GM19240 (cell line): ENCODE measurements around the gene CMTR1.

Experiments
- DNase-seq: peaks from one replicate; pipeline ENCODE4 v3.0.0; 2011; ENCODE audit warnings: low spot score; ENCODE audit not compliant: insufficient read length

CMTR1 gene

DNA sequence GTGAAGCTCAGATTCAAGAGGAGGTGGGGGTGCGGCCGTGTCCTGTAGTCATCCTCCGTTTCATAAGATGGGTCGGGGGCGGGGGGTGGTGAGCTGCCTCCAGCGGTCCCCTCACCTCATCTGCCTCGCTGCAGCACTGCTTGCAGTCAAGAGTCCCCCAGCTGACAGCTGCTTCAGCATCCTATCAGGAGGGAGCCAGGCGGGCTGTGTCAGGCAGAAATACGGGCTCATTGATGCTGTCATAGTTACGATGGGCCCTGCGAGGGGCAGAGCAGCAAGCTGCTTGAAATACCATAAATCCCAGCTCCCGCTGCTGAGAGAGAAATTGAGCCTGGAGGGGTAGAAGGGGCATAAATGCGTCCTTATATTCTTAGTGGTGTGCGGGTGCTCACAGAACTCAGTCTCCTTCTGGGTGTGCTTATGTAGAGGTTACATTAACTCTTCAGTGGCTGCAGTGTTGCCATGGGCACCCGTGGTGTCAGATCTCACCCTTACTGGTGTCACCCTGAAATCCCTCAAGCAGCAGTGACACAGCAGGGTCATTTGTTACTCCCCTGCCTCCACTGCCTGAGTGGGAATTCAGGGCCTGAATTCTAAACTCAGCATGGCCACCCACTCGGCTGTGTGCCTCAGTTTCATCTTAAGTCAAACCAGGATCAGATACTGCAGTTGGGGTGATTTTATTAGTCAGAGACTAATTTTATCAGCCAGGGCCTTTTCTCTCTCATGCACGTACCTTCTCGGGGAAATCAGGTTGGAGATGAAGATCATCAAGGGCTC lies 44.8 kb downstream of the CMTR1 start:
- no peak for DNase-seq

DNA sequence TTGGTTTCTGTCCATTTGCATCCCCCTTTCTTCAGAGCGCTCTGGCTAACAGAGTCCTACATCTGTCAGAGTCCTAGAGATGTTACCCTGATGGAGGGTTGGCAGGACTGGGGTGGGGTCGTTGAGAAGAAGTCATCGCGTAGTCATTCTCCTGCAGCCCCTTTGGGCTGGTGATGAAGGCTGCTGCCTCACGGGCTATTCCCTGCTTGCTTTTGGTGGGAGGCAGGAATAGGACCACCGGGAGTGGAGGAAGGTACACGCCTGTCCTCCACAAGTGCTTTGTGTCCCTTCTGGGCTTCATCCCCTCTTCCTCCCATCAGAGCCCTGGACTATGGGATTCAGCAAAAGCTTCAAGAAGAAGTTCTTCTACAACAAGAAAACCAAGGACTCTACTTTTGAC lies 45.8 kb downstream of the CMTR1 start:
- no peak for DNase-seq

DNA sequence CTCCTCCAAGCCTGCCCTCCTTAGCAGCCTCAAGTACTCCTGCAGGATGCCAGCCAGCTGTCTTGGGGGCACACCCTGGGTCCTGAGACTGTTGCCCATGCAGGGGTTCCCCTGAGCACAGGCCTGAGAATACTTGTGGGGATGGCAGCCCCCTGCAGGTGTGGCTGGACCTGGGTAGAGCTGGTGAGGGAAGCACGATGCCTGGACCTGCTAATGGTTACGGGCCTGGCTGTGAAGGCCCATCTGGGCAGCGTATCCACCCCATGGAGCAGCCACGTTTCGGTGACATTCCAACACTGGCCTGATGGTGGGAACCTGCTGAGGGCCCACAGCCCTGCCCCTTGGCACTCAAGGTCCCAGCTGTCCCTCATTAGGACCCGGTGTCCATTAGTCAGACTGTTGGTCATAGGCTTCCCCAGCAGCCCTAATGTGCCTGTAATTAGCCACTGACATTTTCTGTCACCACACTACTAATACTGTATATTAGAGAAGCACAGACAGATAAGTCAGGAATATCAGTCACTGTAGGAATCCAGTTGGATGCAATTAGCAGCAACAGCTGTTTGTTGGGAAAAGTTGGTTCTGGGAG lies 46.3 kb downstream of the CMTR1 start:
- no peak for DNase-seq

DNA sequence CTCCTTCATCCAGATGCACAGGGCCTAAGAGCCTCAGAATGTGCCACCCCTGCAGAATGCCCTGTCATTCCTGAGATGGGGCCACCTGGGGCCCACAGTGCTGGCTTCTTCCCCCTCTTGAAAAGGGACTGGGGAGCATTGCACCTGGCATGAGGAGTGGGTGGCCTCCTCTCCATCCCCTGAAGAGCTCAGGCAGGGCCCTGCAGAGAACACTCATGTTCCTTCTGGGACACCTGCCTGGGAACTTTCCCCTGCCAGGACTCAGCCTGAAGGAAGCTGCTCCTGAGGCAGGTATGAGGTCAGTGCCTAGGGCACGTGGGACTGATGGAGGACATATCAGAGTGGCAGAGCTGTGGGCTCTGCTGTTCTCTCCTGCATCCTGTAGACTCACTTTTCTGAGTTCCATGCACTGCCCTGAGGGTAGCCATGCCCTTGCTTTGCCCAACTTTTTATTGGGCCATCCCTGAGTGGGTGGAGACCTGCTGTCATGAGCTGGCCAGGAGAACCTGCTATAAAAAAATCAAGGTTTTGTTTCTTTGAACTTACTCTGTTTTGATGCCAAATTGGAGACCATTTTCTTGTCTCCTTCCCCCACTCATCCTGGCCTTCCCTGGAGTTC lies 47.2 kb downstream of the CMTR1 start:
- DNase-seq: no peak

DNA sequence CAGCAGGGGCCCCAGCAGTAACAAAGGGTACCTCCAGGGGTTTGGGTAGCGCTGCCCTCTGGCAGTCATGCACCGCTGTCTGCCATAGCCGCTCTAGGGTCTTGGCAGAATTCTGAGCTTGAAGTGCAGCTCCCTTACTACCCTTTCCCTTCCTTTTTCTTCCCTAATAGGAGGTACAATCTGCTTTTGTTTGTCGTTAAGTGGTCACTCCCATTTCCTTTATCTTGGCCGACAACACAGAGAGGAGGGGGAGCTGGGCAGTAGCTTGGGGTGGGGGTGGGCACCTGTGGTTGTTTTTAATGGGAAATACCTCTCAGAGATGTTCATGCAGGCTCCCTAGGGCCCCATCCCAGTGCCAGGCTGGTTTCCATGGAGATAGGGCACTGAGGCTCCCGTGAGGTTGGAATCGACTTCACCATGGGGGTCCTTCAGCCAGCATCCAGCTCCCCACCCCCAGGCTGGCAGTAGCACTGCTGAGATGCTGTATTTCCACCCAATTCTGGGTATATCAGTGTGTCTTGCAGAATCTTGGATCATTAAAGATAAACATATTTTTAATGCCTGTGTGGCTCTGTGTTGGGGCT lies 48.0 kb downstream of the CMTR1 start:
- no peak for DNase-seq

DNA sequence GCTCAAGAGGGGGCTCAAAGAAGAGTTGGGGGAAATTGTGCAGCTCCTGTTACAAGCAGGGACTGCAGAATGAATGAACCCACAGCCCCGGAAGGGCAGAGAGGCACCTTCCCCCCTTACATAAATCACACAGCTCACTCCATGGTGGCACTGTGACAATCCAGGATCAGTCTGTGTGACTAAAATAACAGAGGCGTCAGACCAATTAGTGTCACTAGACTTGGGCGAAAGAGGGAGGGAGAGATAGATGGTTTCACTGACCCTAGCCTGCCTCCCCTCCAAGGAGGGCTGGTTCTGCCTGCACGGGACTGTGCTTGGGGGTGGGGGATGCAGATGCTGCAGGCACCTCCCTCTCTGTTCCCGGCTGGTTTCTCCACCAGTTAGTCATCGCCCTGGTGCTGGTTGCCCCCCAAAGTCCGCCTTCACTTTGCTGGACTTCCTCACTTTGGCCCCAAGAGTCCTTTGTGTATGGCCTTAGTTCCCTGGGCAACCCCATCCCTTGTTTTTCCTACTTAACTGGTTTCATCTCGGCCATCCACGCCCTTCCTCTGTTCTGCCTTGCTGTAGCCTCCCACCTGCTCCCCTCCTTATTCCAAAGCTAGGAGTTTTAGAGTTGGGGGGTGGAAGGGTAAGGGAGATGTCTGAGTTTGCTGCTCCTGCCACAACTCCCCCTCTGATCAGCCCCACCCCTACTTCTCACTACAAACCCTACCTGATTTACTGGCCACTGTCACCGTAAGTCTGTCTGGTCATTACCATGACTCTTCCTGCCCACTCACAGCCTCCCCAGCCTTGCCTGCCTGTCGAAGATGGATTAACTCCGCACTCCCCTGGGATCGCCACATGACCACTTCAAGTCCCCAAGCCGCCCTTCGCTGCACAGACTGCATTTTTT lies 48.9 kb downstream of the CMTR1 start:
- no peak for DNase-seq

DNA sequence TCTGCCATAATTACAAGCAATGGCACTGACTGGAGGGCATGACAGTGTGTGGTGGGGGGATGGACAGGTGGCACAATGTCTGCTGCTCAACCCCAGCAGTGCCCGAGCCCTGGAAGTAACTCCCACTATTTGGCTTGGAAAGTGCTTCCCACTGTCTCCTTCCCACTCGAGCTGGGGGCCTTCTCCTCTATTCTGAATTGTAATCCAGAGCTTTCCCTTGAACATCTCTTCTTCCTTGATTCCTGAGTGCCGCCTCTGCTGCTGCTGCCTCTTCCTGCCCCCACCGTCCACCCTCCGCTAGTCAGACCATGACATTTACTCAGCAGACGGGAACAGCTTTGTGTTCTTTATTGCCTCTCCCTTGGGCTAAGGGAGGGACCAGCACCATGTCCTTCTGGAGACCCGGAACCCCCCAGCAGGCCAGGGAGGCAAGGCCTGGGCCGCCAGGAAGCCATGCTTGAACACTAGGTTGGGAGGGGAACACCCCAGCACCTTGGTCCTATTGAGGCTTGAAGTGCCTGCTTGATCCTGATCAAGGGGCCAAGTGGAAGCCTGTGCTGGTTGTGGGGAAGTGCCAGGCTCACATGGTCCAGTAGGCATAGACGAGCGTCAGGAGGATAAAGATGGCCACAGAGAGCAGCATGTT lies 49.7 kb downstream of the CMTR1 start:
- DNase-seq: no peak

DNA sequence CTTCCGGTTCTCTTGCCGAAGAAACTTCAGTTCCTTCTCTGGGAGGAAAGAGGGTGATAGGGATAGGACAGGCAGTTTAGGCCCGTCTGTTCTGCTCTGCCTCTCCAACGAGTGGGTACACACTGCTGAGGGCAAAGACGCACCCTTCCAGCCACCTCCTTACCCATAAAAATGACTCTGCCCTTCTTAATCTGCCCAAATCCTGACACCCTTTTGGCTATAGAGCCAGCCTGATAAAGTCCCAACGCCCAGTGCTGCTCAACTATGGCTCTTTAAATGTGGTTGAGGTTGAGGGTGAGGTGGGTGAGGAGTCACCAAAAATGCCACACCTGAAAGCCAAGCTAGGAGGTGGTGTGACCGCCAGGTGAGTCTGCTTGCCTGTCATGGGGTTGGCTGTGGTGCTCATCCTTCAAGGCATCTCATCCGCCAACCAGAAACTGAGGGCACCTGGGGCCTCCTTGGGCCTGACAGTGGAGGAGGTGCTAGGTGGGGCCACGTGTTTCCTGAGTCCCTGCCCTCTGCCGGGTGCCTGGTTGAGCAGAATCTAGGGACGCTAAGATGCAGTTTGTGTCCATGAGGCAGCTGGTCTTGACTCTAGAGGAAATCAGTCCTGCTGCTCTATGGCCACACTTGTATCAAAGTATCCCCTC lies 50.4 kb downstream of the CMTR1 start:
- DNase-seq: no peak

DNA sequence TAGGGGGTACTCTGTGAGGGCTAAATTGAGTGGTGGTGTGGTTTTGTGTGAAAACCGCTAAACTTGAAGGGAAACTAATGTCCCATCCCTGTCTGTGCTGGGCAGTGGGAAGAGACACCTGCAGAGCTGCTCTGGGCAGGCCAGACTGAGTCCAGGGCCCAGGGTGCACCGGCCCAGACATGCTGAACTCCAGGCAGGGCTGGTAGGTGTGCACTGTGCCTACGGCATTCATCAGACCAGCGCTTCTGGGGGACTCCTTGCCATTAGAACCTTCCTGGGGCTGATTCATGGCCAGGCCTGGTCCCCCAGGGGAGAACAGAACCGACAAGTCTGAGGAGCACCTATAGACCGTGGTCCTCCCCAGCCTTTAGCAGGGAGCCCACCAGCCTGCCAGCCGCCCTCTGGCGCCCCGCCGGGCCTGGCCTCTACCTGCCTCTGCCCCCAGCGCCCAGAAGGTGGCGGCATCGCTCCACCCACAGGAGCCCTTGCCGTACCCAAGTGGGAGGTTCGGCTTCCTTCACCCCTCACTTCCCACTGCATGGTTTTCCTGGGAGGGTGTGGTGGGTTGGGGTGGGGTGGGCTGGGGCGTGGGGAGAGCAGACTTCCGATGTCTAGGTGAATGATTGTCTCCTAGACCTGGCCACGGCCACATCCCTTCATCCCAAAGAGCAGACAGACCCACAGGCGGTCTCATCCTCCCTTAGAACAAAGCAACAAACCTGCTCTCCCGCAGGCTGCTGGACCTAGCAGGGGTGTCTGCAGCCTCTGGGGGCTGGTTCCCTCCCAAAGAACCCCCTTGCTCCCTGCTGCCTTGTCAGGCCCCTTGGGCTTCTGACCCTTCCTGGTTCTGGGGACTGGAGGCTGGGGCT lies 51.1 kb downstream of the CMTR1 start:
- peak; percentile 73 for DNase-seq

DNA sequence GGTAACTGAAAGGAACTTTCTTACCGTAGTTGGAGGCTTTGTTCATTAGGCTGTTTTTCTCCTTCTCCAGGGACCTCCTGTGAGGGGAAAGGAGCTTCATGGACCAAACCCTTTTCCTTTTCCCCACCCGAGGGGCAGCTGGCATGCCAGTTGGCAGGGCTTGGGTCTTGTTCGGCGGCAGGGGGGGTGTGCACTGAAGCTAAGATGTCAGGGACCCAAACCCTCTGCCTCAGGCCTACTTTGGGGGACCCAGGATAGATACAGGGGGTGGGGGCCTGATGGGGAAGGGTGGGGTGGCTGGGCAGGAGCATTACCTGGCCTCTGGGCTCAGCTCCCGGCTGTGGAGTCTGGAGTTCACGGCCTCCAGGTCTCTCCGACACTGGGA lies 51.8 kb downstream of the CMTR1 start:
- DNase-seq: no peak

DNA sequence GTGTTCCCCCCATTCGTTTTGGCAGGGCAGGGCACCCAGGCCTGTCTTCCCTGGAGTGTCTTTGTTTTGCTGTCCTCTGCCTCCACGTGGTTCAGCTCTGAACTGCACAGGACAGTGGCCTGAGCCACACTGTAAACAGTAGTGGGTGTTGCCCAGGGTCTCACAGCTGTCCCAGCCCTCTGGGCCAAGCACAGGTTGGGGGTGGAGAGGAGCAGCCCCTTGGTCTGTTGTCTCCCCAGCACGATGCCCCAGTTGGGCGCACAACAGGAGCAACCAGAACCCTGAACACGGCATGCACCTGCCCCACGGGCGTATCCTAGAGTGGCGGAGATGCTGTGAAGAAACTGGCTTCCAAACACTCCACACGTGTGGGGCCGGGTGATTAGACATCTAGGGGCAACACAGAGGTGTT lies 52.3 kb downstream of the CMTR1 start:
- no peak for DNase-seq

DNA sequence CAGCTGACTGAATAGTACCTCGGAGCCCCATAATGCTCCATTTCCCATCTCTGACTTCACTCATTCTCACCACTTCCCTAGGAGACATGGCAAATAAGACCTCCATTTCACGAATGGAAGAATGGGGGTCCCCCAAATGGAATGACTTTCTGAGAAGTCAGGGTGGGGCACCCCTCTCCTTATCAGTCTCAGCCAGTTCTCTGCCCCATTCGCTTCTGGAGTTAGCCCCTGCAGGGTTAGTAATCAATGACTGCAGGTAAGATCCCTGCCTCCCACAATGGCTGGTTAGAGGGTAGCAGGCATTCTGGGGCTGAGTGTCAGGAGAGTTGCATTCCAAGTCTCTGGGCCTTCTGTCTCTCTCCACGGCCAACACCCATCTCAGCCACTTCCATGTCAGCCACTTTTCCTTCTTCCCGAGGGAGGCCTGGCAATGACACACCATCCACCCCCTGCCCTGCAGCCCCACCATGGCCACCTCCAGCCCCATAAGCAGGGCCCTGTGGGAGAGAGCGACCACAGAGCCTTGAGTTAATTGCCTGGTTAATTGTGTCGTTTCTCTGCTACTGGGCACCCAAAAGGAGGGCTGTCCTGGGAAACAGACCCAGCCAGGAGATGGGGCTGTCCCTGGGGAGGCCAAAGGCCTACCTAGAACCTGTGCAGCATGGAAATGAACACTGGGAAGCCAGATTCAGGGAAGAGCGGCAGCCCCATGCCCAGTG lies 53.3 kb downstream of the CMTR1 start:
- DNase-seq: no peak

DNA sequence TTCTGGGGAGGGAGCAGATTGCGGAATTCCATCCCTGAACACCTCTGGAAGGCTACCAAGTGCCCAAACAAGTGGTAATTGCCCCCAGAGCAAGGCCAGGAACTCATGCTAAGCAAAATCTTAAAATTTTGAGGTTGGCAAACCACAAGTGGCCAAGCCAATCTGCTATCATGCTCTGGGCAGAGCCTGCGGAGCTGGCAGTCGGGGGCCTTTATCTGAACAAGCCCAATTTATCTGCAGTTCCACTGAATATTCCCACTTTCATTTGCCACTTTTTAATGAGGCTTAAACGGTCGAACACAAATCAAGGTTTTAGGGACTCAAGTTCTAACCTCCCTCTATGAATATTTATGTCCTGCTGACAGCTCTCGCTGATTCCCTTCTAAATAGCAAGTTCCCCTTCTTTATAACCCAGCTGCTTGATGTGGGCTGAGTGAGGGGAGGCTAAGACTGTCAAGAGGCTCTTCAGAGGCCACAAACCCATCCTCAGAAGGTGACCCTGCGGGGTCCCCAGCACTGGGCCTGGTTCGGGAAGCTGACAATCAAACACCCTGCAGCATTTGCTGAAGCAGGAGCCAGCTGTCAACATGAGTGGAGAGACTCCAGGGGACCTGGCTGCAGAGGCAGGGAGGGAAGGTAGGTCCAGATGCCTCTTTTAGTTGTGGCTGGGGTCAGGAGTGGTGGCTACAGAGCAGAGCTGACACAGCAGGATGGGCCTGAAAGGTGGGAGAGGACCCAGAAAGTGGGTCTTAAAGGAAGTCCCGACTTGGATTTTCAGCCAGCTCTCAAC lies 54.8 kb downstream of the CMTR1 start:
- DNase-seq: no peak

DNA sequence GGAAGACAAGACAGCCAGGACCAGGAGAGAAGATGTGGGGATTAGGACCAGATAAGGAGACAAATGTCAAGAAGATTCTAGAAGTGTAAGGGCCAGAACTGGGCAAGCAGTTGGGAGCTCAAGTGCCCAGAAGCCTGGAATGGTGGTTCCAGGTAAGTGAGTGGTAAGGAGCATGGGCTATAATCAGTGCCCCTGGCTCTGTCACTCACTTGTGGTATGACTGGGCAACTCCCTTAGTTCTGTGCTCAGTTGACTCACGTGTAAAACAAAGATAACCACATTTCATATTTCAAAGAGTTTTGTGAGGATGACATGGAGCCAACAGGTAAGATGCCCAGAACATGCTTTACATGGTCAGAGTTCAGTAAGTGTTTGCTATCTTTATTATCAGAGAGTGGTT lies 55.5 kb downstream of the CMTR1 start:
- DNase-seq: no peak

DNA sequence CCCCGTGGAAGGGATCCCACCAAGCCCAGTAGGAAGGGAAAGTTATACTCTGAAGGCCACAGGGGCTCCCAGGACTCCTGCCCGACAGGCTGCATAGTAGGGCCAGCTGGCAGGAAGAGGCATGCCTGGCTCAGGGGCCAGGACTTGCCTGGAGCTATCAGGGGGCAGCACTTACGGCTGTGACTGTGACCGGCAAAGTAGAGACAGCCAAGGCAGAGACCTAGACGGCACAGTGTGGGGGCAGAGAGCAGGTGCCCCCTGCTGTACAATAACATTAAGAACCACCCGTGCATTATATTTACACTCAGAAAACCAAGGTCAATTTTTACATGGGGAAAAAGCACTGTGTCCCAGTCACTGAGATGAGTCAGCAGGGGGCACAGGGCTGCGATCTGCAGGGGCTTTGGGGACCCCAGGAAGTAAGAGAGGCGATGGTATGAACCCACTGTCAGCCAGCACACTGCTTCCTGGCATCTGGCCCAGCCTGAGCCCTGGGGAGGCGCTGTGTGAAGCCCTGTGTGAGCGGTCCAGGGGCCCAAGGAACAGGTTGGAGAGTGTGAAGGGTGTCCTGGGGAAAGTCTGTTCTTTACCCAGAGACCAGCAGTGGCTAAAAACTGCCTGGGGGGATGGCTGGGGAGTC lies 56.8 kb downstream of the CMTR1 start:
- DNase-seq: no peak

DNA sequence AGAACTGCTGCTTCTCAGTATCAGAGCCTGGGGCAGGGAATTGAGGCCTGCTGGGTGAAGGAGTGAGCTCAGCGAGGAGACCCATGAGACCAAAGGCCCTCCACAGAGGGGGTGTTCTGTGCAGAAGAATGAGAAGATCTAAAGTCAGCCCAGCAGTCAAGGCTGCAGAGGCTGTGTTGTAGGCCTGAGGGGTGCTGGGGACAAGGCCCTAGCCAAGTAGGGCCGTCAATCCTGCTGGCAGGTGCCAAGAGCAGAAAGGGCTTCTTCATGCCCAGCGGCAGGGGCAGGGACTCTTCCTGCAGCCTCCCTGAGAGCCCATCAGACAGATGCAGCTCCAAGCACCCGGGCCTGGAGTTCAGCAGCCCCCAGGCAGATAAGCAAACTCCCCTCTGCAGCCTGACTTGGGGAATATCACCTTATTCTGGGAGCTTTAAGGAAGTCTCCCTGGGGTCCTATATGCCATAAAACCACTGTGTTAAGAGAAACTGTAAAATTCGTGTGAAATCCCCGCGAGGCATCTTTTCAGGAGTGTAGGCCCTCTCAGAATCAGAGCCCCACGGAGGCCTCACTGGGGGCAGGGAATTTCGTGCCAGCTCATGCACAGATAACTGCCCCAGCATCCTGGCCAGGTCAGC lies 57.6 kb downstream of the CMTR1 start:
- DNase-seq: no peak

DNA sequence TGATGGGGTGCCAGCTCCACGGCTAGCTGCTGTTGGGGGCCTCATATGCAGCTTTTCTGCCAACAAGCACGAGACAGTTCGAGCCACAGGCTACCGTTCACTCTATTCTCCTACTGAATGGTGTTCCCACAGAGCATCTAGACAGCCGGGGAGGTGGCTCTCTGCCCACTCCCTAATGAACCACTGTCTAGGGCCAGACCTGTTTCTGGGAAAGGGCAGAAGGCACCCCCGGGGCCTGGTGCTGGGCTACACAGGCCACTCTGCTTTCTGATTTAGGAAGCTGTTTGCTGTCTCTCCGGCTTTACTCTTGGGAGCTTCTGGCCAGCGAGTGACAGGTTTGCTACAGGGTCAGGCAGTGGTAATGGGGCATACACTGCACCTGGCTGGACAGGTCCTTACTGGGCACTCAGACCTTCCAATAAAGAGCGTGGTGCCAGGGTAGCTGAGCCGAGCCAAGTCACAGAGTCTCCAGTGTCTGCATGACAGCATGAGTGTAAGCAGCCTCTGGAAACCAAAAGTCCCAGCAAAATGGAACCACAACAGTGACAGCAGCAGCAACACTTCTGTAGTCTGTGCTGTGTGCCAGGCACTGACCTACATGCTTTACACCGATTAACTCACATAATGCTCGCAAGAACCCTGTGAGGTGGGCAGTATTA lies 58.3 kb downstream of the CMTR1 start:
- no peak for DNase-seq
